ENCODE data around the gene BCL2A1.

- TF ChIP-seq POLR2A (IDR thresholded peaks at IDR 0.05): no peak
- TF ChIP-seq CTCF (IDR thresholded peaks at IDR 0.05): no peak
Measured at GRCh38 chr15:79919749-79920511, 51.1 kb downstream of the BCL2A1 start.
